Measurements from ENCODE around the gene ATXN7L1.

The ATXN7L1 gene

GRCh38 chr7:105662998-105663397 lies 213.4 kb downstream of the ATXN7L1 start:
- no peak overlapping the region for H3K4me3 ChIP-seq
- no peak for TF ChIP-seq CTCF (IDR thresholded peaks at IDR 0.05)
- DNase-seq (ENCODE audit: low spot score), result no peak
- H3K27ac ChIP-seq, result no peak overlapping the region

GRCh38 chr7:105661625-105662024 lies 214.8 kb downstream of the ATXN7L1 start:
- no peak for TF ChIP-seq CTCF (IDR thresholded peaks at IDR 0.05)
- DNase-seq (ENCODE audit: low spot score), result no peak
- Histone ChIP-seq H3K27ac (no peak overlapping the region), H3K4me3 (no peak overlapping the region)

- DNase-seq (ENCODE audit: low spot score), result no peak
- no peak overlapping the region for H3K4me3 ChIP-seq
- H3K27ac ChIP-seq, result no peak overlapping the region
- TF ChIP-seq CTCF (IDR thresholded peaks at IDR 0.05), result peak; percentile 38
Measured at GRCh38 chr7:105656922-105657521, 219.4 kb downstream of the ATXN7L1 start.

- H3K4me3 ChIP-seq, result no peak overlapping the region
- TF ChIP-seq CTCF (IDR thresholded peaks at IDR 0.05), result no peak
- H3K27ac ChIP-seq, result peak overlapping the region in 1 of 2 donors; percentile 9
- DNase-seq (ENCODE audit: low spot score), result no peak
Measured at GRCh38 chr7:105655500-105656380, 220.7 kb downstream of the ATXN7L1 start.

- no peak for TF ChIP-seq CTCF (IDR thresholded peaks at IDR 0.05)
- Histone ChIP-seq H3K27ac (no peak overlapping the region), H3K4me3 (no peak overlapping the region)
- no peak for DNase-seq (ENCODE audit: low spot score)
Measured at GRCh38 chr7:105655067-105655466, 221.3 kb downstream of the ATXN7L1 start.

- TF ChIP-seq CTCF (IDR thresholded peaks at IDR 0.05), result no peak
- no peak for DNase-seq (ENCODE audit: low spot score)
- Histone ChIP-seq H3K4me3 (no peak overlapping the region), H3K27ac (no peak overlapping the region)
Measured at GRCh38 chr7:105654095-105654686, 222.2 kb downstream of the ATXN7L1 start.

Measured in coronary artery (tissue), 2 donors.